Nephron progenitor cell (in vitro differentiated cells): ENCODE measurements around the gene TMEM130.

Source experiments
- DNase-seq: peaks from one replicate; pipeline ENCODE4 v3.0.0; 2021
- H3K27ac Mint-ChIP-seq: 2 replicates; pipeline ENCODE4 v1.8.0; 2021; ENCODE audit warnings: mild to moderate bottlenecking, moderate library complexity, mixed read lengths
- H3K27me3 Mint-ChIP-seq: 2 replicates; pipeline ENCODE4 v1.8.0; 2021; ENCODE audit warnings: mild to moderate bottlenecking, low read depth, mixed read lengths; ENCODE audit not compliant: poor library complexity
- H3K36me3 Mint-ChIP-seq: 2 replicates; pipeline ENCODE4 v1.8.0; 2021; ENCODE audit warnings: low read depth, mixed read lengths
- H3K4me1 Mint-ChIP-seq: 2 replicates; pipeline ENCODE4 v1.8.0; 2021; ENCODE audit warnings: mixed read lengths
- H3K4me3 Mint-ChIP-seq: 2 replicates; pipeline ENCODE4 v1.8.0; 2021; ENCODE audit warnings: mild to moderate bottlenecking, moderate library complexity, mixed read lengths
- H3K9me3 Mint-ChIP-seq: 2 replicates; pipeline ENCODE4 v1.8.0; 2021; ENCODE audit warnings: mild to moderate bottlenecking, moderate library complexity, mixed read lengths
- CTCF ChIP-seq: fragments of 200-600 bp; sonication (generic); IDR thresholded peaks from 2 replicates; pipeline ENCODE4 v1.5.0; 2021; ENCODE audit warnings: antibody characterized with exemption

The TMEM130 gene

GRCh38 chr7:98800996-98801395 lies 68.8 kb downstream of the TMEM130 start:
- H3K4me3 Mint-ChIP-seq, result no peak overlapping the region
- no peak for TF ChIP-seq CTCF
- no peak overlapping the region for H3K27ac Mint-ChIP-seq
- H3K36me3 Mint-ChIP-seq, result no peaks in the 10 kb centered on the region
- DNase-seq, result no peak
- H3K9me3 Mint-ChIP-seq, result peaks cover 15% of the 10 kb centered on the region
- H3K4me1 Mint-ChIP-seq, result peaks cover 8% of the 10 kb centered on the region
- peaks cover 13% of the 10 kb centered on the region for H3K27me3 Mint-ChIP-seq

GRCh38 chr7:98797150-98797549 lies 72.7 kb downstream of the TMEM130 start:
- no peaks in the 10 kb centered on the region for H3K36me3 Mint-ChIP-seq
- H3K4me3 Mint-ChIP-seq, result no peak overlapping the region
- no peak for TF ChIP-seq CTCF
- H3K4me1 Mint-ChIP-seq, result peaks cover 2% of the 10 kb centered on the region
- H3K27me3 Mint-ChIP-seq, result peaks cover 13% of the 10 kb centered on the region
- DNase-seq, result no peak
- peaks cover 15% of the 10 kb centered on the region for H3K9me3 Mint-ChIP-seq
- no peak overlapping the region for H3K27ac Mint-ChIP-seq
